ENCODE data around the gene ABR.
"Not testable (repeated sequence)": the region's sequence is repeated elsewhere in the genome, so short reads cannot be mapped to it uniquely, and the experiment has no call there.

Gene ABR

GRCh38 chr17:1002771-1003555 is 176.8 kb downstream of the ABR start:
- no peak for DNase-seq

GRCh38 chr17:1002412-1002753 is 177.4 kb downstream of the ABR start:
- DNase-seq: no peak

GRCh38 chr17:1001640-1002411 is 178.0 kb downstream of the ABR start:
- no peak for DNase-seq

- DNase-seq: no peak
Measured at GRCh38 chr17:1000597-1001461, 179.0 kb downstream of the ABR start.

- DNase-seq: no peak
Measured at GRCh38 chr17:998111-998510, 181.7 kb downstream of the ABR start.

GRCh38 chr17:996554-997344 is 183.0 kb downstream of the ABR start, which contains the start of gene TIMM22:
TIMM22 (plus strand) TSS chr17:997129; CDS start chr17:997143, 14 bp downstream.
- DNase-seq: peak; percentile 93

- not testable (repeated sequence) for DNase-seq
Measured at GRCh38 chr17:995324-995723, 184.5 kb downstream of the ABR start.

- no peak for DNase-seq
Measured at GRCh38 chr17:992933-993332, 186.8 kb downstream of the ABR start.

GRCh38 chr17:988561-988960 is 191.2 kb downstream of the ABR start:
- DNase-seq: no peak

GRCh38 chr17:987931-988330 is 191.8 kb downstream of the ABR start:
- no peak for DNase-seq

- no peak for DNase-seq
Measured at GRCh38 chr17:986322-986929, 193.4 kb downstream of the ABR start.

GRCh38 chr17:983921-984320 is 195.9 kb downstream of the ABR start:
- DNase-seq: no peak

- no peak for DNase-seq
Measured at GRCh38 chr17:981292-981658, 198.5 kb downstream of the ABR start.

GRCh38 chr17:980406-981291 is 199.1 kb downstream of the ABR start:
- DNase-seq: peak; percentile 80

- peak; percentile 81 for DNase-seq
Measured at GRCh38 chr17:979539-980405, 200.0 kb downstream of the ABR start, which contains the start of gene NXN. NXN (minus strand) TSS chr17:979776.

GRCh38 chr17:979212-979538 is 200.6 kb downstream of the ABR start:
- DNase-seq: no peak

GRCh38 chr17:978103-979093 is 201.4 kb downstream of the ABR start:
- no peak for DNase-seq

- DNase-seq: no peak
Measured at GRCh38 chr17:977166-977565, 202.6 kb downstream of the ABR start.

- no peak for DNase-seq
Measured at GRCh38 chr17:976312-976711, 203.5 kb downstream of the ABR start.
